Breast epithelium (tissue), 4 donors: Measurements from ENCODE around the gene ARPC4. TPM values are rescaled to one million over a fixed set of nuclear protein-coding genes. Genes with fewer than 3 reads are reported as not detected.

ENCODE experiments used
- DNase-seq, 2 donors: peaks; one replicate each; pipeline ENCODE4 v3.0.0-alpha.2; 2019; ENCODE audit warnings: low spot score in 2 of 2
- H3K27ac ChIP-seq, 2 donors: fragments of 200-600 bp; sonication (generic) in 1 of 2; one replicate each; pipeline ENCODE4 v1.5.1; 2016 to 2019; ENCODE audit warnings: mild to moderate bottlenecking in 1 of 2
- H3K27me3 ChIP-seq, 2 donors: fragments of 200-600 bp; sonication (generic) in 1 of 2; one replicate each; pipeline versions ENCODE4 v1.5.1 to v1.6.0; 2017 to 2019; ENCODE audit warnings: control low read depth in 1 of 2, mild to moderate bottlenecking in 1 of 2
- H3K36me3 ChIP-seq: fragments of 200-600 bp; one replicate; pipeline ENCODE4 v1.5.1; 2019
- H3K4me1 ChIP-seq, 2 donors: fragments of 200-600 bp; sonication (generic); one replicate each; pipeline ENCODE4 v1.5.1; 2016 to 2019; ENCODE audit warnings: control low read depth in 1 of 2
- H3K4me3 ChIP-seq, 3 donors: fragments of 200-600 bp; sonication (generic); 1 replicate in 2 of 3; 2 replicates in 1 of 3; pipeline ENCODE4 v1.5.1; 2016 to 2019; ENCODE audit warnings: mild to moderate bottlenecking in 3 of 3, moderate library complexity in 2 of 3
- H3K9me3 ChIP-seq, 2 donors: fragments of 200-600 bp; sonication (generic) in 1 of 2; one replicate each; pipeline ENCODE4 v1.5.1; 2016 to 2019; ENCODE audit warnings: control low read depth in 1 of 2
- CTCF ChIP-seq, 3 donors: fragments of 450-650 bp; IDR thresholded peaks; one replicate each; pipeline ENCODE4 v1.5.1; 2016 to 2017; ENCODE audit warnings: antibody characterized with exemption in 3 of 3, mild to moderate bottlenecking in 3 of 3, moderate library complexity in 3 of 3
- POLR2A ChIP-seq: fragments of 450-650 bp; IDR thresholded peaks from one replicate; pipeline ENCODE4 v1.6.1; 2016; ENCODE audit warnings: antibody characterized with exemption, mild to moderate bottlenecking, moderate library complexity
- POLR2AphosphoS5 ChIP-seq, 3 donors: sonication (generic); formaldehyde crosslinking; IDR thresholded peaks; one replicate each; pipeline ENCODE4 v1.6.1; 2017; ENCODE audit warnings: antibody characterized with exemption in 3 of 3
- intact Hi-C: fragments of 100-400 bp; cut with DNase I; formaldehyde crosslinking; loops from one replicate; pipeline ENCODE4 v1.15.1; 2023; ENCODE audit warnings: low total_unique reads
- total RNA-seq, 3 donors: library from RNA; depleted of rRNA; stranded (reverse); fragments of >200 nt; gene quantifications; one replicate each; pipeline ENCODE4 v1.1.0, GENCODE V29; 2016

Gene ARPC4
- total RNA-seq, 3 donors from 2014 or later = 116 to 163 (median 117) TPM

GRCh38 chr3:9781551-9781950 lies 11.3 kb upstream of the ARPC4 start:
- no peaks in the 10 kb centered on the region for H3K27me3 ChIP-seq
- H3K27ac ChIP-seq = no peak overlapping the region
- H3K36me3 ChIP-seq = peaks cover 7% of the 10 kb centered on the region
- intact Hi-C loops = no loop called here
- H3K4me1 ChIP-seq = no peaks in the 10 kb centered on the region
- no peak for DNase-seq
- H3K4me3 ChIP-seq = no peak overlapping the region
- TF ChIP-seq POLR2AphosphoS5 (IDR thresholded peaks at IDR 0.05) = no peak
- H3K9me3 ChIP-seq = no peaks in the 10 kb centered on the region

- peaks cover 7% of the 10 kb centered on the region for H3K36me3 ChIP-seq
- no peaks in the 10 kb centered on the region for H3K9me3 ChIP-seq
These were observed 10.8 kb upstream of the ARPC4 start for GRCh38 chr3:9781978-9782603.

GRCh38 chr3:9782770-9783169 lies 10.1 kb upstream of the ARPC4 start:
- no peak overlapping the region for H3K4me3 ChIP-seq
- intact Hi-C loops = no loop called here
- peaks cover 7% of the 10 kb centered on the region for H3K36me3 ChIP-seq
- no peaks in the 10 kb centered on the region for H3K9me3 ChIP-seq
- H3K4me1 ChIP-seq = no peaks in the 10 kb centered on the region
- no peaks in the 10 kb centered on the region for H3K27me3 ChIP-seq
- TF ChIP-seq POLR2A = no peak
- TF ChIP-seq POLR2AphosphoS5 (IDR thresholded peaks at IDR 0.05) = no peak
- TF ChIP-seq CTCF (IDR thresholded peaks at IDR 0.05) = no peak
- H3K27ac ChIP-seq = no peak overlapping the region
- no peak for DNase-seq

More at GRCh38 chr3:9781978-9782603, 10.8 kb upstream of the ARPC4 start:
- TF ChIP-seq POLR2A (no peak), CTCF (IDR thresholded peaks at IDR 0.05) (no peak), POLR2AphosphoS5 (IDR thresholded peaks at IDR 0.05) (no peak)
- DNase-seq = no peak
- no peaks in the 10 kb centered on the region for H3K27me3 ChIP-seq
- no peaks in the 10 kb centered on the region for H3K4me1 ChIP-seq
- no peak overlapping the region for H3K4me3 ChIP-seq
- no peak overlapping the region for H3K27ac ChIP-seq
- intact Hi-C loops = no loop called here

GRCh38 chr3:9783954-9784353 lies 8.9 kb upstream of the ARPC4 start:
- H3K4me3 ChIP-seq = no peak overlapping the region
- DNase-seq = no peak
- peaks cover 7% of the 10 kb centered on the region for H3K36me3 ChIP-seq
- TF ChIP-seq CTCF (IDR thresholded peaks at IDR 0.05) (no peak), POLR2AphosphoS5 (IDR thresholded peaks at IDR 0.05) (no peak), POLR2A (no peak)
- no peaks in the 10 kb centered on the region for H3K9me3 ChIP-seq
- H3K27ac ChIP-seq = no peak overlapping the region
- no peaks in the 10 kb centered on the region for H3K4me1 ChIP-seq
- intact Hi-C loops = no loop called here
- H3K27me3 ChIP-seq = no peaks in the 10 kb centered on the region

- no peaks in the 10 kb centered on the region for H3K9me3 ChIP-seq
- H3K36me3 ChIP-seq = peaks cover 7% of the 10 kb centered on the region
- TF ChIP-seq CTCF (IDR thresholded peaks at IDR 0.05) (no peak), POLR2A (no peak), POLR2AphosphoS5 (IDR thresholded peaks at IDR 0.05) (no peak)
- no peaks in the 10 kb centered on the region for H3K27me3 ChIP-seq
- no peak overlapping the region for H3K27ac ChIP-seq
- H3K4me3 ChIP-seq = no peak overlapping the region
- no peak for DNase-seq
- intact Hi-C loops = loop anchor here (5.0 kb wide), 1 partner anchor 1757 kb away; no protein-coding TSS in a partner anchor
- no peaks in the 10 kb centered on the region for H3K4me1 ChIP-seq
These were observed 7.9 kb upstream of the ARPC4 start for GRCh38 chr3:9784965-9785364.
